Left renal pelvis (tissue), 4 donors: ENCODE data around the gene GSC2. TPM values are rescaled to one million over a fixed set of nuclear protein-coding genes. Genes with fewer than 3 reads are reported as not detected.

Source experiments
- DNase-seq, 4 donors: peaks; one replicate each; pipeline ENCODE4 v3.0.0-alpha.2; 2013; ENCODE audit warnings: low read depth in 4 of 4, low spot score in 3 of 4
- polyA plus RNA-seq, 4 donors: library from polyadenylated mRNA; unstranded; fragments of 120-200 nt; gene quantifications; one replicate each; pipeline ENCODE4 v1.2.1, GENCODE V29; 2013; ENCODE audit not compliant: insufficient read length in 4 of 4

GSC2 gene
- polyA plus RNA-seq, 4 donors: not detected

GRCh38 chr22:19178657-19179496 is 28.8 kb upstream of the GSC2 start, which contains the start of gene SLC25A1:
Gene SLC25A1, minus strand, starts transcription at chr22:19178736. Its CDS starts 63 bp downstream, at chr22:19178673.
- peak in 3 of 4 donors; percentile 43 to 78 (median 73) for DNase-seq

- DNase-seq: peak in 1 of 4 donors; percentile 24
These were observed 28.1 kb upstream of the GSC2 start for GRCh38 chr22:19178065-19178656.

GRCh38 chr22:19177164-19178064 is 27.3 kb upstream of the GSC2 start:
- DNase-seq: no peak

- DNase-seq: no peak
These were observed 26.6 kb upstream of the GSC2 start for GRCh38 chr22:19176732-19177131.

- DNase-seq: no peak
These were observed 26.1 kb upstream of the GSC2 start for GRCh38 chr22:19176175-19176643.

- DNase-seq: no peak
These were observed 25.6 kb upstream of the GSC2 start for GRCh38 chr22:19175602-19176174.

- DNase-seq: no peak
These were observed 25.0 kb upstream of the GSC2 start for GRCh38 chr22:19175026-19175601.

GRCh38 chr22:19174106-19175025 is 24.3 kb upstream of the GSC2 start:
- no peak for DNase-seq

GRCh38 chr22:19173047-19174035 is 23.2 kb upstream of the GSC2 start:
- DNase-seq: no peak

- DNase-seq: no peak
These were observed 22.3 kb upstream of the GSC2 start for GRCh38 chr22:19172213-19173046.

- DNase-seq: no peak
These were observed 19.8 kb upstream of the GSC2 start for GRCh38 chr22:19169947-19170318.

GRCh38 chr22:19169002-19169946 is 19.2 kb upstream of the GSC2 start:
- DNase-seq: no peak

GRCh38 chr22:19168088-19168890 is 18.2 kb upstream of the GSC2 start:
- no peak for DNase-seq

GRCh38 chr22:19167106-19167869 is 17.2 kb upstream of the GSC2 start:
- no peak for DNase-seq
